Fibroblast of the aortic adventitia (primary cell): ENCODE data around the gene PTCD2. TPM values are rescaled to one million over a fixed set of nuclear protein-coding genes. Genes with fewer than 3 reads are reported as not detected.

Source experiments
- DNase-seq: peaks from one replicate; pipeline ENCODE4 v3.0.0-alpha.2; 2010; ENCODE audit warnings: low read depth
- H3K4me3 ChIP-seq: 2 replicates; pipeline ENCODE4 v1.5.1; 2011; ENCODE audit warnings: low read depth, mild to moderate bottlenecking, control low read depth, low read length, moderate library complexity
- total RNA-seq: library from RNA; depleted of rRNA; stranded (reverse); fragments of >200 nt; gene quantifications from 2 replicates; pipeline ENCODE4 v1.2.3, GENCODE V29; 2012; ENCODE audit warnings: low replicate concordance
- TF ChIP-seq, protein P1 (sequence below): IDR thresholded peaks from 2 replicates; pipeline ENCODE4 v1.5.1; 2011; ENCODE audit warnings: mild to moderate bottlenecking, low read length, control low read depth, inconsistent platforms; ENCODE audit not compliant: insufficient read depth

Gene PTCD2
- total RNA-seq, 1 donor, result 13.6 TPM

DNA sequence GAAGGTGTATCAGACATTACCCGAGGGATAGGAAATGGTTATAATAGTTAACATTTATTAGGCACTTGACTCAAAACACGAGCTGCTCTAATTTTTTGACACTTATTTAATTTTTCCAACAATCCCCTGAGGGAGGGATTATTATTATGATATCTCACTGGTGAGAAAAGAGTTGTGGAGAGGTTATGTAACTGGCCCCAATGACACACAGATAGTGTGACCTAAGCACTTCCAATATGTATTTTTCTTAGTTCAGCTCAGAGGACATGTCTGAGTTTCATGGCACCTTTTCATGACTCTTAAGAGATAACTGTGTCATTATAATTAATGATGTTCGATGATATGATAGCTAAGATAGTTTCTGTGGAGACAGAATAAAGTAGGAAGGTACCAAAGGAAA, 86.9 kb downstream of the PTCD2 start:
- no peak for DNase-seq
- TF ChIP-seq, protein P1, sequence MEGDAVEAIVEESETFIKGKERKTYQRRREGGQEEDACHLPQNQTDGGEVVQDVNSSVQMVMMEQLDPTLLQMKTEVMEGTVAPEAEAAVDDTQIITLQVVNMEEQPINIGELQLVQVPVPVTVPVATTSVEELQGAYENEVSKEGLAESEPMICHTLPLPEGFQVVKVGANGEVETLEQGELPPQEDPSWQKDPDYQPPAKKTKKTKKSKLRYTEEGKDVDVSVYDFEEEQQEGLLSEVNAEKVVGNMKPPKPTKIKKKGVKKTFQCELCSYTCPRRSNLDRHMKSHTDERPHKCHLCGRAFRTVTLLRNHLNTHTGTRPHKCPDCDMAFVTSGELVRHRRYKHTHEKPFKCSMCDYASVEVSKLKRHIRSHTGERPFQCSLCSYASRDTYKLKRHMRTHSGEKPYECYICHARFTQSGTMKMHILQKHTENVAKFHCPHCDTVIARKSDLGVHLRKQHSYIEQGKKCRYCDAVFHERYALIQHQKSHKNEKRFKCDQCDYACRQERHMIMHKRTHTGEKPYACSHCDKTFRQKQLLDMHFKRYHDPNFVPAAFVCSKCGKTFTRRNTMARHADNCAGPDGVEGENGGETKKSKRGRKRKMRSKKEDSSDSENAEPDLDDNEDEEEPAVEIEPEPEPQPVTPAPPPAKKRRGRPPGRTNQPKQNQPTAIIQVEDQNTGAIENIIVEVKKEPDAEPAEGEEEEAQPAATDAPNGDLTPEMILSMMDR, result no peak
- H3K4me3 ChIP-seq, result no peak overlapping the region

DNA sequence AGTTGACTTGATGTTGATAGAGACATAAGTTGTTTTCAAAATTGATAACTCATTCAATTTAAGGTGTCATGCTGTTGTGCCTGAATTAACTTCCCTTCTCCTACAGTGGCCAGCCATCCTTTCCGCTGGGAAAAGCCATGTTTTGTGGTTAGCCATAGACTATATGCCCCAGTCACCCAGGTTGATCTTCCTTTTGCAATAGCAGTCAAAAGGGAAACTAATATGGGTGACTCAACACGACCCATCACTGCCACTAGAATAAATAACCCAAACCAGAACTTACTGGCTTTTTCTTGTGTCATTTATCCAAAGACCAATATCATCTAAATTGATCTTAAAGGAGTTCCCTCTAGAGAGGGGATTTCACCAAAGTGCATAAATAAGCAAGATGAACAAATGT, 87.4 kb downstream of the PTCD2 start:
- H3K4me3 ChIP-seq, result no peak overlapping the region
- no peak for DNase-seq
- TF ChIP-seq, protein P1, result no peak

DNA sequence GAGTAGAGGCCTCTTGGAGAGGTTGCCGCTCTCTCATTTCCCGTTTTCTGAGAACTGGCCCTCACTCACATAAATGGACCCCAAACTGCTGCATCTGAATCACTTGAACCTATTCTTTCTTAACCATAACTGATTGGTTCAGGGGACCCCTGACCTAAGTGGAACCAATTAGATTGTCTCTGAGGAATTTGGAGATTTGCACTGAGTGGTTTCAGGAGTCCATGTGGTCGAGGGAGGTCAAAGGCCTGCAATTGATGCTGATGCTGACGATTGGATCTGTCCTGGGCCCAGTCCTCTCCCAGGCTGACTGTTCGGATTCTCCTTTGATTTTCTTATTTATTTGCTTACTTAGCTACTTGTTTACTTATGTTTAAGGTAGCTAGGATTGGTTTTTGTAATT, 88.0 kb downstream of the PTCD2 start:
- no peak overlapping the region for H3K4me3 ChIP-seq
- TF ChIP-seq, protein P1, result no peak
- DNase-seq, result no peak

DNA sequence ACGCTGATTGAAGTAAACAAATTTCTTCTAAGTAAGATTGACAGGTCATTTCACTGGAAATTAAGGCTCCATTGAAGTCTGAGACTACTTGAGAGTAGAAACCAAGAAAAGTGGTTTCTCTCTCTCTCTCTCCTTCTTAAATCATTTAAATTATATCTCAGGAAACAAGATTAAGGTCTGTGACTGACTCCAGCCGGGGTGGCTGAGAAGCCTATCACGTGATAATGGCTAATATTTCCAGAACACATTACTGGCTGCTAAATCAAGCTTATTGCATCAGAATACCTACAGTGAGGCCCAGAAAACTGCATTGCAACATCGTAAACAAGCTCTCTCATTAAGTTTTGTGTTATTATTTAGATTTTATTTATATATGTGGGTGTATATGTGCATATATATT, 88.4 kb downstream of the PTCD2 start:
- TF ChIP-seq, protein P1, result no peak
- peak; percentile 59 for DNase-seq
- H3K4me3 ChIP-seq, result no peak overlapping the region

DNA sequence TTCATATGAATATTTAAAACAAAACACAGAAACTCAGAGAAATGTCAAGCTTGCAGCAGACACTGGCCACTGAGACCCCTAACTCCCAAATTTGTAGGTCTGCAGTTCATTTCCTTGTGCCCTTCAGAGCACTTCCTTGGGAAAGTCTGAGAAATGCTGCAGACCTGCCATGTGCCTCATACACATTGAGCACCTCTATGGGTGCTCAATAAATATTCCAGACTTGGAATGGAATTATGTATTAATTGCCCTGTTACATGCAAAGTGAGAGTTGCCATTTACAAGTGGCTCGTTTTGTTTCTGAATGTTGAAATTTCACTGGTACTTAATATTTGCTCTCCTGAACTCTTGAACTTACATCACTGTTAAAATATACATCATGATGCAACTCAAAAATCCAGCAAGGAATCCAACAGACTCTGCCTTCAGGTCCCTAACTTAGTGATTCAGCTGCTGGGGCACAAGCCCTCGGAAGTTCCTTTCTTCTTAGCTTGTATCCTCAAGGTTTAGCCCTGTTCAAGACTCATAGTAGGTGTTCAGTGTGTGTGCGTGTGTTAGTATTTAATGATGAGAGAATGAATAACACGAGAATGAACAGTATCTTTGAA, 90.6 kb downstream of the PTCD2 start:
- DNase-seq, result peak; percentile 52
- H3K4me3 ChIP-seq, result no peak overlapping the region
- TF ChIP-seq, protein P1, result no peak

DNA sequence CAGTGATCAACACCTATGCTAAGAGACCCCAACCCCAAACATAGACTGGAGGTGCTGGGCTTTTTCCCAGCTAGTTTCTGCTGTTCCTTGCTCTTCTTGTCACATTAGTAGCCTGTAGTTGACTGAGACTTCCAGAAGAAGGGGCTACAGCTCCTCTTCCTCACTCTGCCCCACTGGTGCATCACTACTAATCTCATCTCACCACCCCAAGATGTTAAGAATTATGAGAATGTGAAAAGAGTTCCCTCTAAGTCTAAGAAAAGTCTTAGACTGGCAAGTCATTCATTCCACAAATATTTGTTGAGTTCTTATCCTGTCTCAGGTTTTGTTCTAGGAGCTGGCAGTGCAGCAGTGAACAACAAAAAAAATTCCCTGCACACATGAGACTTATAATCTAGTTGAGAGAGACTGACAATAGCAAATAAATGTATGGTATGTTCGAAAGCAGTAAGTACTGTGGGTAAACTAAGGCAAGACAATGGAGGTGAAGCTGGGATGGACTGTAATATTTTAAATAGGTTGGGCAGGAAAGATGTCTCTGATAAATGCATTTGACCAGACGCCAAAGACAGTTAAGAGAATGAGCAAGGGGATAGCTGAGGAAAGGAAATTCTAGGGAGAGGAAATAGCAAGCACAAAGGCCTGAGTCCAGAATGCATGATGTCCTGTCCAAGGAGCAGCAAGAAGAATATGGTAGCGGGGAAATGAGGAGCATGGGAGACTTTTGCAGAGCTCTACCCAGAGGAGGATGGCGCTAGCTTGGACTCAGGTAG, 92.3 kb downstream of the PTCD2 start:
- peak; percentile 74 for DNase-seq
- TF ChIP-seq, protein P1, result peak; percentile 38

More for the DNA sequence above, 92.3 kb downstream of the PTCD2 start:
- H3K4me3 ChIP-seq, result no peak overlapping the region
